ENCODE measurements around the gene TPSG1. TPM values are rescaled to one million over a fixed set of nuclear protein-coding genes. Genes with fewer than 3 reads are reported as not detected.
"Not testable (repeated sequence)": the region's sequence is repeated elsewhere in the genome, so short reads cannot be mapped to it uniquely, and the experiment has no call there.

TPSG1 gene
- total and polyA plus RNA-seq, 2 donors, result 0.14 TPM; not detected in 1

DNA sequence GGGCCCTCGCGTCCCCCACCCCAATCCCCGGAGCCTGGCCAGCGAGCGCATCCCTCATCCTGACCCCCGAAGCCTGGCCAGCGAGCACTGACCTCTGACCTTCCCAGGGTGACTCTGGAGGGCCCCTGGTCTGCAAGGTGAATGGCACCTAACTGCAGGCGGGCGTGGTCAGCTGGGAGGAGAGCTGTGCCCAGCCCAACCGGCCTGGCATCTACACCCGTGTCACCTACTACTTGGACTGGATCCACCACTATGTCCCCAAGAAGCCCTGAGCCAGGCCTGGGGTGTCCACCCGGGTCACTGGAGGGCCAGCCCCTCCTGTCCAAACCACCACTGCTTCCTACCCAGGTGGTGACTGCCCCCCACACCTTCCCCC, 33.1 kb upstream of the TPSG1 start:
- Histone ChIP-seq H3K9me3 (ENCODE audit: control insufficient read depth in 2 of 2, insufficient read depth in 1 of 2, low read length in 1 of 2) (no peaks in the 10 kb centered on the region), H3K36me3 (ENCODE audit: control insufficient read depth in 2 of 2, insufficient read depth in 2 of 2, low read length in 1 of 2) (no peaks in the 10 kb centered on the region), H3K4me1 (ENCODE audit: control insufficient read depth in 2 of 2, insufficient read depth in 2 of 2, low read length in 2 of 2) (peaks cover 0 to 4% of the 10 kb centered on the region in 2 donors), H3K27me3 (ENCODE audit: control insufficient read depth in 2 of 2, insufficient read depth in 1 of 2, low read length in 1 of 2) (peaks cover 37 to 45% of the 10 kb centered on the region in 2 donors), H3K27ac (ENCODE audit: low read depth in 1 of 2, low read length in 1 of 2) (no peak overlapping the region), H3K4me3 (ENCODE audit: low read length in 2 of 2) (no peak overlapping the region)
- WGBS, result 78% methylated on average over 12 of the region's 12 CpGs
- no peak for DNase-seq (ENCODE audit: low read depth in 6 of 9, low spot score in 9 of 9)

DNA sequence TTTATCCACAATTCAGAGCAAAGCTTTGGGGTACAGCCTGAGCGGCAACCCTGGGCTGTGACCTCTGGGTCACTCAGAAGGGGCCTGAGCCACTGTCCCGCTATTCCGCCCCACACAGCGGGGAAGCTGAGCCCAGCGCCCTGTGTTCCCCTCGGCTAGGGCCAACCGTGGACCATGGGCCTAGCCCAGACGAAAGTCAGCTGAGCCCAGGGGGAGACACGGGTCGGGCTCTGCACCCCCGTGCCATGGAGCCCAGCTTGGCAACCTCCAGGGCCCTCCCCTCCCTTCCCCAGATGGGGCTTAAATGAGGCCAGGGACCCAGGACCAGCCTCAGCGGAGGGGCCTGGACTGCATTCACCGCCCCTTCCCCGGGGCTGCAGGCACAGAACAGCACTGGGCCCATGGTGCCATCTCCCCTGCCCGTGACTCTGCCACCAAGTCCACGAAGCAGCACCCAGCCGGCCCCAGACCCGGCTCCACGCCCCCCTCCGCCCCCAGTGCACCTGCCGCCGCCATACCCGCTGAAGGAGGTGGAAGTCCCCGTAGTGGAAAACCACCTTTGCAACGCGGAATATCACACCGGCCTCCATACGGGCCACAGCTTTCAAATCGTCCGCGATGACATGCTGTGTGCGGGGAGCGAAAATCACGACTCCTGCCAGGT, 32.6 kb upstream of the TPSG1 start:
- 85% methylated on average over 34 of the region's 34 CpGs for WGBS
- Histone ChIP-seq H3K27ac (ENCODE audit: low read depth in 1 of 2, low read length in 1 of 2) (no peak overlapping the region), H3K36me3 (ENCODE audit: control insufficient read depth in 2 of 2, insufficient read depth in 2 of 2, low read length in 1 of 2) (no peaks in the 10 kb centered on the region), H3K27me3 (ENCODE audit: control insufficient read depth in 2 of 2, insufficient read depth in 1 of 2, low read length in 1 of 2) (peaks cover 37 to 41% of the 10 kb centered on the region in 2 donors), H3K4me1 (ENCODE audit: control insufficient read depth in 2 of 2, insufficient read depth in 2 of 2, low read length in 2 of 2) (peaks cover 0 to 4% of the 10 kb centered on the region in 2 donors), H3K4me3 (ENCODE audit: low read length in 2 of 2) (no peak overlapping the region), H3K9me3 (ENCODE audit: control insufficient read depth in 2 of 2, insufficient read depth in 1 of 2, low read length in 1 of 2) (no peaks in the 10 kb centered on the region)
- DNase-seq (ENCODE audit: low read depth in 6 of 9, low spot score in 9 of 9), result no peak

DNA sequence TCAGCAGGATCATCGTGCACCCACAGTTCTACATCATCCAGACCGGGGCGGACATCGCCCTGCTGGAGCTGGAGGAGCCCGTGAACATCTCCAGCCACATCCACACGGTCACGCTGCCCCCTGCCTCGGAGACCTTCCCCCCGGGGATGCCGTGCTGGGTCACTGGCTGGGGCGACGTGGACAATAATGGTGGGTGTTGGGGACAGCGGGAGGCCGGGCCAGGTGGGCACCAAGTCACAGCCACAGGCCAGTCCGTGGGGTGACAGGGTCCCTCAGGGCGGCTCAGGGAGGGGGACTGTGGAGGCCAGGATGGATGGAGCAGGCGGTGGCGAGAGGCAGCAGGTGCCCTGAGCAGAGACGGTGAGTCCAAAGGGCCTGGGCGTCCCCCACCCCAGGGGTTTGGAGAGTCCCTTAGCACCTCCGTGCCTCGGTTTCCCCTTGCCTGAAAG, 31.8 kb upstream of the TPSG1 start:
- 90% methylated on average over 22 of the region's 22 CpGs for WGBS
- Histone ChIP-seq H3K27me3 (ENCODE audit: control insufficient read depth in 2 of 2, insufficient read depth in 1 of 2, low read length in 1 of 2) (peaks cover 29 to 33% of the 10 kb centered on the region in 2 donors), H3K4me3 (ENCODE audit: low read length in 2 of 2) (no peak overlapping the region), H3K9me3 (ENCODE audit: control insufficient read depth in 2 of 2, insufficient read depth in 1 of 2, low read length in 1 of 2) (no peaks in the 10 kb centered on the region), H3K27ac (ENCODE audit: low read depth in 1 of 2, low read length in 1 of 2) (no peak overlapping the region), H3K4me1 (ENCODE audit: control insufficient read depth in 2 of 2, insufficient read depth in 2 of 2, low read length in 2 of 2) (peaks cover 0 to 4% of the 10 kb centered on the region in 2 donors), H3K36me3 (ENCODE audit: control insufficient read depth in 2 of 2, insufficient read depth in 2 of 2, low read length in 1 of 2) (no peaks in the 10 kb centered on the region)
- DNase-seq (ENCODE audit: low read depth in 6 of 9, low spot score in 9 of 9), result no peak

DNA sequence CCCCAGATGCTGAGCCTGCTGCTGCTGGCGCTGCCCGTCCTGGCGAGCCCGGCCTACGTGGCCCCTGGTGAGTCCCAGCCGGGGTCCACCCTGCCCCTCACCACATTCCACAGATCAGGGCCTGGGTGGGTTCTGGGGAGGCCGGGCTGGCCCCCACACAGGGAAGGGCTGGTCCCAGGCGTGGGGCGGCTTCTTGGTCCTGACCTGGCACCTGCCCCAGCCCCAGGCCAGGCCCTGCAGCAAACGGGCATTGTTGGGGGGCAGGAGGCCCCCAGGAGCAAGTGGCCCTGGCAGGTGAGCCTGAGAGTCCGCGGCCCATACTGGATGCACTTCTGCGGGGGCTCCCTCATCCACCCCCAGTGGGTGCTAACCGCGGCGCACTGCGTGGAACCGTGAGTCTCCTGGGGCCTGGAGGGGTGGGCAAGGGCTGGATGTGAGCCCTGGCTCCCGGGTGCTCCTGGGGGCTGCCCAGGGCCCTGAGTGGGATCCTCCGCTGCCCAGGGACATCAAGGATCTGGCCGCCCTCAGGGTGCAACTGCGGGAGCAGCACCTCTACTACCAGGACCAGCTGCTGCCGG, 31.3 kb upstream of the TPSG1 start:
- not testable (repeated sequence) for H3K27ac ChIP-seq (ENCODE audit: low read depth in 1 of 2, low read length in 1 of 2); DNase-seq (ENCODE audit: low read depth in 6 of 9, low spot score in 9 of 9); H3K9me3 ChIP-seq (ENCODE audit: control insufficient read depth in 2 of 2, insufficient read depth in 1 of 2, low read length in 1 of 2); H3K4me3 ChIP-seq (ENCODE audit: low read length in 2 of 2); H3K4me1 ChIP-seq (ENCODE audit: control insufficient read depth in 2 of 2, insufficient read depth in 2 of 2, low read length in 2 of 2); H3K36me3 ChIP-seq (ENCODE audit: control insufficient read depth in 2 of 2, insufficient read depth in 2 of 2, low read length in 1 of 2)
- peaks cover 24 to 27% of the 10 kb centered on the region in 2 donors for H3K27me3 ChIP-seq (ENCODE audit: control insufficient read depth in 2 of 2, insufficient read depth in 1 of 2, low read length in 1 of 2)
- WGBS, result 87% methylated on average over 23 of the region's 23 CpGs

DNA sequence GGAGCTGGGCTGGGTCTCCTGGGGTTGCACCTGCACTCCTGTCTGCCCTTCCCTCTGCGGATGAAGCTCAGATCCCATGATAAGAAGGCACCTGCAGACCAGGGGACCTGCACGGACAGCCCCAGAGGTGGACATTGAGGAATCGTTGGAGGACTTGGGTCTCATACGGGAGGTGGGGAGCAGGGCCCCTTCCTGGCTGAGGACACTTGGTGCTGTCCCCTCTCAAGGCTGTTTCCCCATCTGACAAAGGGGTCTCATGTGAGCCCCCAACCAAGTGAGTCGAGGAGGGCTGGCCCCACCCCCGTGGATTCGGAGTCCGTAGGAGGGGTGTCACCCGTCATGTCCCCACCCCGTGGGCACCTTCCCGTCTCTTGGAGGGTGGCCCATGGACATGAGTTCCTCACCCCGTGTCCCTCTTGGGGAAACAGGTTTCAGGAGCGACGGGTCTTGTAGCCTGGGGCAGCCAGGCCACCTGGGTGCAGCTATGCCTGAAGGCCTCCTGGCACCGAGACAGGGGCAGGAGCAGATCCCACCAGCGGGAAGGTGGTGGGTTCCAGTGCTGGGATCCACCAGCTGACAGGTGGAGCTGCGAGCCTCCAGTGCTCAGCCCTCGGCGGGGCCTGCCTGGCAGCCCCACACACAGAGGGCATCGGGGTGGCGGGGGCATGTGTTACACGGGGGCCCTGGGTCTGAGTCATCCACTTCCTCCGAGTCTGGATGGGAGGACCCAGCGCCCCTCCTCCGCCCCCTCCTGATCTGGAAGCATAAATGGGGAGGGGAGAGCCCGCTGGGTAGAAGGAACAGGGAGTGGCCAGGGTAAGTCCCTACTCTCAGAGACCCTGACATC, 30.4 kb upstream of the TPSG1 start, which contains the start of gene TPSD1:
Gene TPSD1, plus strand, starts transcription at position 794 of the 847 bp plus-strand sequence. CDS start 212 bp downstream, outside the sequence.
- not testable (repeated sequence) for DNase-seq (ENCODE audit: low read depth in 6 of 9, low spot score in 9 of 9); H3K36me3 ChIP-seq (ENCODE audit: control insufficient read depth in 2 of 2, insufficient read depth in 2 of 2, low read length in 1 of 2); H3K4me3 ChIP-seq (ENCODE audit: low read length in 2 of 2); H3K27ac ChIP-seq (ENCODE audit: low read depth in 1 of 2, low read length in 1 of 2); H3K9me3 ChIP-seq (ENCODE audit: control insufficient read depth in 2 of 2, insufficient read depth in 1 of 2, low read length in 1 of 2); H3K4me1 ChIP-seq (ENCODE audit: control insufficient read depth in 2 of 2, insufficient read depth in 2 of 2, low read length in 2 of 2)
- peaks cover 15 to 19% of the 10 kb centered on the region in 2 donors for H3K27me3 ChIP-seq (ENCODE audit: control insufficient read depth in 2 of 2, insufficient read depth in 1 of 2, low read length in 1 of 2)
- 73% methylated on average over 24 of the region's 26 CpGs for WGBS

DNA sequence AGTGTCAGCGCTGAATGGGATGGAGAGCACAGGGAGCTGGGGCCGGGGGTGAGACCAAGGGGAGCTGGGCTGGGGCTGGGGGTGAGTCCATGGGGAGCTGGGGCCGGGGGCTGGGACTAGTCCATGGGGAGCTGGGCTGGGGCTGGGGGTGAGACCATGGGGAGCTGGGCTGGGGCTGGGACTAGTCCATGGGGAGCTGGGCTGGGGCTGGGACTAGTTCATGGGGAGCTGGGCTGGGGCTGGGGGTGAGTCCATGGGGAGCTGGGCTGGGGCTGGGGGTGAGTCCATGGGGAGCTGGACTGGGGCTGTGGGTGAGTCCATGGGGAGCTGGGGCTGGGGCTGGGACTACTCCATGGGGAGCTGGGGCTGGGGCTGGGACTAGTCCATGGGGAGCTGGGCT, 29.8 kb upstream of the TPSG1 start:
- H3K4me1 ChIP-seq (ENCODE audit: control insufficient read depth in 2 of 2, insufficient read depth in 2 of 2, low read length in 2 of 2); H3K36me3 ChIP-seq (ENCODE audit: control insufficient read depth in 2 of 2, insufficient read depth in 2 of 2, low read length in 1 of 2); H3K4me3 ChIP-seq (ENCODE audit: low read length in 2 of 2); H3K9me3 ChIP-seq (ENCODE audit: control insufficient read depth in 2 of 2, insufficient read depth in 1 of 2, low read length in 1 of 2); DNase-seq (ENCODE audit: low read depth in 6 of 9, low spot score in 9 of 9); H3K27ac ChIP-seq (ENCODE audit: low read depth in 1 of 2, low read length in 1 of 2): not testable (repeated sequence)
- H3K27me3 ChIP-seq (ENCODE audit: control insufficient read depth in 2 of 2, insufficient read depth in 1 of 2, low read length in 1 of 2), result peaks cover 9 to 12% of the 10 kb centered on the region in 2 donors
- 93% methylated on average over 3 of the region's 3 CpGs for WGBS

DNA sequence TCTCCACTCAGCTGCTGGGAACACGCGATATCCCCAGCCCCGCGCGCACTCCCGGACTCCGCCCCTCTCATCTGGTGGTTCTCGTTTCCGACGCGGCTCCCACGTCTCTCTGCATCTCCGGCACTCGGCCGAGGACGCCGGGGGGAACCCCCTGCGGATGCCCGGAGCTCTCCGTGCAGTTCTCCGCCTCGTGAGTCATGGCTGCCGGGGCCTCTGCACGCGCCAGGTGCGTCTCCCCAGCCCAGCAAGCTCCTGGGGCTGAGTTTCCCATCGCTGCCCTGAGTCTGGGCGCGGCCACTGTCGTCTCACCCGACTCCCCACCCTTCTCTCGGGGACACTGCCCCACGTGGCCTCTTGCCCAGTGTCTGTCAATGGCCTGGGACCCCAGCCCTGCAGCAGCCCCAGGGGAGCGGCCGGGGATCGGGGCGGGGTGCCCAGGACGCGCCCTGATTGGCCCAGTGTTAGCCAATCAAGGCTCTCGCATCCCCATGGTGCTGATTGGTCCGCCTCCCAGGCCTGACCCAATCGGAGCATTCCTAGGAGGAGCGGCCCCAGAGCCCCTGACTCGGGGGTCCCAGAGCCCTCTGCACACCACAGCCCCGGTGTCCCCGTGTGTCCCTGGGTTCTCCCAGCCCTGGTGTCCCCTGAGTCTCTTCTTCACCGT, 28.8 kb upstream of the TPSG1 start:
- DNase-seq (ENCODE audit: low read depth in 6 of 9, low spot score in 9 of 9); H3K4me1 ChIP-seq (ENCODE audit: control insufficient read depth in 2 of 2, insufficient read depth in 2 of 2, low read length in 2 of 2); H3K27me3 ChIP-seq (ENCODE audit: control insufficient read depth in 2 of 2, insufficient read depth in 1 of 2, low read length in 1 of 2); H3K36me3 ChIP-seq (ENCODE audit: control insufficient read depth in 2 of 2, insufficient read depth in 2 of 2, low read length in 1 of 2); H3K4me3 ChIP-seq (ENCODE audit: low read length in 2 of 2); H3K9me3 ChIP-seq (ENCODE audit: control insufficient read depth in 2 of 2, insufficient read depth in 1 of 2, low read length in 1 of 2); H3K27ac ChIP-seq (ENCODE audit: low read depth in 1 of 2, low read length in 1 of 2): not testable (repeated sequence)
- no CpG with 5 or more reads among the region's 47 CpGs for WGBS

DNA sequence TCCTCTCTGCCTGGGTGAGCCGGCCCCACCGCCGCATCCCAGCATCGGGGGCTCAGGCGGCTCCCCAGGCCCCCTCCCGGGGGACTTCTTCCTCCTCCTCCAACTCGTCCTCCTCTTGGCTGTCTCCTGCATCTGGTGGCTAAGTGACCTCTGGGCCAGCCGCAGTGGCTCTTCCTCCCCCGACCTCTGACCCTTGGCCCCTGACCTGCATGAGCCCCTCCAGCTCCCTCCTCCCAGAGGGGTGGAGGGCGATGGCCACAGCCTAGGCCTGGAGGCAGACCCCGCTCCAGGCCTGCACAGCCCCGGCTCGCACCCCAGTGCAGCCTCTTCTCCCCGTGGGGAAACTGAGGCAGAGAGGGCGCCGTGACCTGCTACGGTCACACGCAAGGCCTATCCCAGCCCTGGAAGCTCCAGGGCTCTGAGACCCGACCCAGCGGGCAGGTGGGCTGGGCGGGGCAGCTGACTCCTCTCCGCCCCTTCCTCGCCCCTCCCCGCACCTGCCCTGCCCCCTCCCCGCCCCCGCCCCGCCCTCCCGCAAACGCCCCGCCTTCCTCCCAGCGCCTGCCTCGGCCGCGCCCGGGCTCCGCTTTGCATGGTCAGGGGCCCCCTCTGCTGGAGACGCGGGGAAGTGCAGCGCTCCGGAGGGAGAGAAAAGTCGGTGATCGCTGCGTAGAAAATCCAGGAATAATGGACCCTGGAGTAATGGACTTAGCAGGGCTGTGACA, 24.1 kb upstream of the TPSG1 start:
- H3K4me3 ChIP-seq (ENCODE audit: low read length in 2 of 2); H3K9me3 ChIP-seq (ENCODE audit: control insufficient read depth in 2 of 2, insufficient read depth in 1 of 2, low read length in 1 of 2); H3K36me3 ChIP-seq (ENCODE audit: control insufficient read depth in 2 of 2, insufficient read depth in 2 of 2, low read length in 1 of 2); DNase-seq (ENCODE audit: low read depth in 6 of 9, low spot score in 9 of 9); H3K27ac ChIP-seq (ENCODE audit: low read depth in 1 of 2, low read length in 1 of 2); H3K4me1 ChIP-seq (ENCODE audit: control insufficient read depth in 2 of 2, insufficient read depth in 2 of 2, low read length in 2 of 2): not testable (repeated sequence)
- 92% methylated on average over 8 of the region's 43 CpGs for WGBS
- H3K27me3 ChIP-seq (ENCODE audit: control insufficient read depth in 2 of 2, insufficient read depth in 1 of 2, low read length in 1 of 2), result peaks cover 0 to 15% of the 10 kb centered on the region in 2 donors

All from thymus (tissue), 11 donors.